Activated CD8-positive, alpha-beta memory T cell treated with anti-CD3 and anti-CD28 coated beads for 4 hours (primary cell): Measurements from ENCODE around the gene KRTAP1-5.
"Not testable (repeated sequence)": the region's sequence is repeated elsewhere in the genome, so short reads cannot be mapped to it uniquely, and the experiment has no call there.

Experiments
- DNase-seq, 2 donors: peaks; one replicate each; pipeline ENCODE4 v3.0.0-alpha.2; 2020; ENCODE audit warnings: low read depth in 2 of 2

KRTAP1-5 gene

DNA sequence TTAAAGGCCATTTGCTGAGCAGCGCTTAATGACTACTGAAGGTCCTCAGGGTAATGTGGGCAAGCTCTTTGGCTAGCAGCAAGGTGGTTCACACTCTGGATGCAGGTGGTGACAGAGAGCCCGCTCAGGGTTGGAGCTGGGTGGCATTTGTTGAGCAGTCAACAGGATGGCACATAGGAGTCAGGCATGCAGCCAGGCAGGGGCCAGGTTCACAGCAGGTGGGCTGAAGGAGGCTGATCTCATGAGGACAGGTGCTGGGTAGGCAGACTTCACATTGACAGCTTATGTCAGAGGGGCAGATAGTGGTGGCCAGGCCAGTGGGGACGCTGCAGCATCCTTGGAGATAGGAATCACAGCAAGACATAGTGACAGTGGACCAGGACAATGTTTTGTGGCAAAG, 22.6 kb downstream of the KRTAP1-5 start:
- DNase-seq = no peak

DNA sequence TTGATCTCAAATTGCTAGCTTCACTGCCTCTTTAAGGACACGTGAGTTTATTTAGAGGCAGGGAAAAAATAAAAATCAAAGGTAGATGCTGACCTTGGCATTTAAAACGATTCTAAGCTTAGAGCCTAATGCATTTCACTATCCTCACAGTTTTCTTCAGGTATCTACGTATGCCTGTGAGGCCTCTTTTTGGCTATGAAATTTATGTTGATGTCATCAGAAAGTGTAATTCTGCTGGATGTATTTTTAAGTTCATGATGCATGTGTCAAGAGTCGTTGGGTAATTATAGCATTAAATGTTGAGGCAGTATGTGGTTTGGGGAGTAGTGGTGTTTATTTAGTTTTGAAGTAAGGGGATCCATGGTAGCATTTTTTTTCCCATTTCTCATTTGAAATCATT, 23.1 kb downstream of the KRTAP1-5 start:
- no peak for DNase-seq

- no peak for DNase-seq
These were observed 24.2 kb downstream of the KRTAP1-5 start for GRCh38 chr17:41002814-41003213.

DNA sequence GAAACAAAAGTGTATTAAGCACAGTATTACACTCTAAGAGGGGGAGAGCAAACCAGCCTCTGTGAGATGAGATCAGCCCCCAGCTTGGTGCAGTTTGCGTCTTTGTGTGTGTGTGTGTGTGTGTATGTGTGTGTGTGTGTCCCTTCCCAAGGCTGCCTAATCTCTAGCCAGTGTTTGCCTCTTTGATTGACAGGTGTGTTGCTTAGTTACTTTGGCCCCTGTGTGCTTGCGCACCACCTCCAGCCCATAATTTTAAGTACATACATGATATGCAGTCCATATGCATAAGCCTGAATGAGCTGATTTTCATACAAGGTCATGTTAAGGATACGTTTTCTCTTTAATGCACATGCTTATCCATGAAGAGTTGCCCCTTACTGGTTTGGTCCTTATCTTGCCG, 25.2 kb downstream of the KRTAP1-5 start:
- DNase-seq = no peak

- not testable (repeated sequence) for DNase-seq
These were observed 27.4 kb downstream of the KRTAP1-5 start, which contains the start of gene KRTAP3-2 for GRCh38 chr17:40999563-40999962. Gene KRTAP3-2 (minus strand): TSS chr17:40999906. CDS start chr17:40999853, 53 bp downstream.

DNA sequence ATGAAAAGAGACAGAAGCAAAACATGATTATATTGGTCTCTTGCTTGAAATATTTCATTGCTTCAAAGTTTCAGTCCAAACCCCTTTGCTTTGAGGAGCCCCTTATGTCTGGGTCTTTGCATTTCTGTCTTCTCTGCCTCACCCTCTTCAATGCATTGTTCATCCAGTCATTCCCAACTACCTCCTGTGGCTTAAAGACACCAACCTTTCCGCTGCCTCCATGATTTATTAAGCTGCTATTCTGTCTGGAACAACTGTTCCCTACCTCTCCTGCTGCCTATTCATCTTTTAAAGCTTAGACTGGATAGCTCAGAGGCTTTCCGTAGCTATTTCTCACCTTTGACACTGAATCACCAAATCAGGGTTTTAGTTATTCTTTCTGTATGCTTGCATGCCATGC, 29.6 kb downstream of the KRTAP1-5 start:
- no peak for DNase-seq

DNA sequence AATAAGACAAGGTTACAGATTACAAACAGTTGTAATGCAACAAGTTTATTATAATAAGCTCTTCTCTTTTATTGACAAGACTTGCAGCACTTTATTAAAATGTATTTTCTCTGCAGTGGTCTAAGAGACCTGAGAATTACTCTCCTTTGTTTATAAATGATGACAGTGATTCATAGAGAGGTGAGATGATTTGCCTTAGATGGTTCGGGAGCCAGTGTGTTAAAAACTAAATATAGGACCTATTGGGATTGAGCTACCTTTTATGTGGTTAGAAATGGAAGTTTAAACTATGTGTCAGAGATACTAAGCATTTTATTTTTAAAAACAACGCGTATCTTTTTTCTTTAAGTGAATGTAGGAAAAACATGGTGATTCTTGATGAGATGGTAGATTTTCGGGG, 30.2 kb downstream of the KRTAP1-5 start:
- DNase-seq = no peak

- DNase-seq = no peak
These were observed 31.9 kb downstream of the KRTAP1-5 start for GRCh38 chr17:40995116-40995515.

GRCh38 chr17:40993839-40994238, 33.2 kb downstream of the KRTAP1-5 start, which contains the start of gene KRTAP3-3:
Gene KRTAP3-3 (minus strand): TSS chr17:40994164. CDS start chr17:40994097, 67 bp downstream.
- no peak for DNase-seq

- DNase-seq = no peak
These were observed 33.9 kb downstream of the KRTAP1-5 start for GRCh38 chr17:40993084-40993483.

GRCh38 chr17:40992666-40993065, 34.3 kb downstream of the KRTAP1-5 start:
- no peak for DNase-seq

DNA sequence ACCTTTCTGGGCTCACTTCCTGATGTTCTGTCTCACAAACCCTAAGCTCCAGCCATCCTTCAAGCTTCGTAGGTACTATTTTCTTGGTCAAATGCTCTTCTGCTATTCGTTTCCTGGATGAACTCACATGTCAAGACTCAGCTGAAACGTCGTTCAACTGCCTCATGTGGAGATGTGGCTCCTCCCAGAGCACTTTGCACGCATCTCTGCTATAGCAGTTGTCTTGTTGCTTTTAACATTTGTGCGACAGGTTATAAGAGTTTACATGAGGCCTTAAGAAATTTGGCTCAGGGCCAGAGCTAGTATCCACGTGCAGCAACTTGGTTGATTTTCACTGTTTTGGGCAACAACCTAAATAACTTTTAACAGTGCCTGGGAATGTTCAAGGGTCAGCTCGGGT, 40.1 kb downstream of the KRTAP1-5 start:
- DNase-seq = no peak

DNA sequence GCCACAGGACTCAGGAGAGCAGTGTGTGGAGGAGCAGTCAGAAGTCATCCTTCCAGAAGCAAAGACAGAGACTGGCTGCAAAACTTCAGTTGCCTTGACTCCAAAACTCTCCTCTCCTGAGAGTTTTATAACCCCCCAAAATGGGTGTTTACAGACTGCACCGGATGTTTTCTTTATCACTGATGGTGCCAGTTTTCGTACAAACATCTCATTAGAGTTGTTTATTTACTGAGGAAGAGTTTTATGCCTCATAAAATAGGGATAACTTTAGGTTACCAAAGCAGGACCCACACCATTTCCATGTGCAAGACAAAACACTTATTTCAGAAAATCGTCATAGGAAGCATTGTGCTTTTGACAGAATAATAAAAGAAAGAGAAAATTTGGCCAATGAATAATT, 42.8 kb downstream of the KRTAP1-5 start, which contains the start of gene KRT40:
Gene KRT40 (minus strand): TSS at position 101 of the 400 bp plus-strand sequence. CDS start 53 bp downstream, at position 48.
- DNase-seq = no peak

DNA sequence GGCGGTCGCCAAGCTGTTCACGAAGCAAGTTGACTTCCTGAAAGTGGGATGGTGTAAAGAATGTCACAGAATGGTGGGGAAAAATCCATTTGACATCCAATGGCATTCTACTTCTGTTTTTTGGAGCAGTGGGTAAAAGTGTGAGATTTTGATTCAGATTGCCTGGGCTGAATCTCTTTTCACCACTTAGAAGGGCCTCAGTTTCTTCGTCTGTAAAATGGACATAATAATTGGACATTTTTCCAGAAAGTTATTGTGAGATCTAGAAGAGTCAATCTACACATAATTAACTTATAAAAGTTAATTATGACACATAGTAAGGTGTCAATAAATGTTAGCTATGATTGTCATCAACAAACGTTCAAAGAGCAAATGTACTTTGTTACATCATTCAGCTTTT, 45.9 kb downstream of the KRTAP1-5 start:
- DNase-seq = no peak

- DNase-seq = no peak
These were observed 46.4 kb downstream of the KRTAP1-5 start for GRCh38 chr17:40980596-40980995.

DNA sequence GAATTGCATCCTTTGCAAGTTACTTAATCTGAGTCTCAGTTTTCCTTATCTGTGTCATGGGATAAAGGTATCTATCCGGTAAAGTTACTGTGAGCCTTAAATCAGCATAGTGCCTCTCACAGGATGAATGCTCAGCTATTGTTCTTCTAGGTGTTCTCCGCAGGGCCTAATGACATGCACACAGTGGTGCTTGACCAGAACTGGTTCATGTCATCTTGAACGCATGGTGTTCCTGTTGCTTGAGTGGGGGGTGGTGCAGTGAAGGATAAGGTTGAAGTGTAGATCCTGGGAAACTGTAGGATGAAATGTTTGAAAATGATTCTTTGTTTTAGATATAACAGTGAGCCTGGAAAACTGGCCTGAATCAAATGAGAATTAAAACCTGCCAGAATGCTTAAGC, 46.9 kb downstream of the KRTAP1-5 start:
- no peak for DNase-seq

DNA sequence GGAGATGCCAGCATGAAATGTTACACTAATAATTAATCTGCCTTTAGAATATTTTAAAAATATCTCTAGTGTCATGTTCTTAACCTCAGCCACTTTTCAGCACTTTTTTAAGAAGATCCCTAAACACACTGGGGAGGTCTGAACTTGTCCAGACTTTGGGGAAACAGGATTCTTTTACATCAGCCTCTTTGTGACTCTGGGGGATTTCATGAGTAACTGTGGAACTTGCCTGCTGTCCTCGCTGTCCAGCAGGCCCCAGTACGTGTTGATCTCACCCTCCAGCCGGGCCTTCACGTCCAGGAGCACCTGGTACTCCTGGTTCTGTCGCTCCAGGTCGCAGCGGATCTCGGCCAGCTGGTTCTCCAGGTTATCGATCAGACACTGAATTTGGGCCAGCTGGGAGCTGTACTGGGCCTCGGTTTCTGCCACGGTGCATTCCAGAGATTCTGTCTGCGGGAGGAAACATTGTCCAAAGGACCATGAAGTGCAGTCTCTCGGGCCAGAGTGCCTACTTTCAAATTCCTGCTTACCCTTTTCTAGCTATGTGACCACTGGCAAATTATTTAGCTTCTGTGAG, 48.3 kb downstream of the KRTAP1-5 start:
- no peak for DNase-seq
